ENCODE data around the gene ALDH3A2.

GRCh38 chr17:19619705-19620325 lies 28.7 kb upstream of the ALDH3A2 start:
- no peak for TF ChIP-seq POLR2A (IDR thresholded peaks at IDR 0.05; ENCODE audit: low read length)
- TF ChIP-seq GATA1 (IDR thresholded peaks at IDR 0.05; ENCODE audit: low read depth, low read length) = no peak
